AG10803 (cell line): ENCODE data around the gene ITPRIP.

Experiments used
- DNase-seq: peaks from one replicate; pipeline ENCODE4 v3.0.0; 2010; ENCODE audit warnings: low read depth
- H3K4me3 ChIP-seq: 2 replicates; pipeline ENCODE4 v1.5.1; 2011; ENCODE audit warnings: mild to moderate bottlenecking, low read length, control low read depth
- TF ChIP-seq, protein P1 (sequence below): conservative IDR thresholded peaks from 2 replicates; pipeline ENCODE4 v1.5.1; 2011; ENCODE audit warnings: mild to moderate bottlenecking, low read length, control low read depth, inconsistent platforms

ITPRIP gene

DNA sequence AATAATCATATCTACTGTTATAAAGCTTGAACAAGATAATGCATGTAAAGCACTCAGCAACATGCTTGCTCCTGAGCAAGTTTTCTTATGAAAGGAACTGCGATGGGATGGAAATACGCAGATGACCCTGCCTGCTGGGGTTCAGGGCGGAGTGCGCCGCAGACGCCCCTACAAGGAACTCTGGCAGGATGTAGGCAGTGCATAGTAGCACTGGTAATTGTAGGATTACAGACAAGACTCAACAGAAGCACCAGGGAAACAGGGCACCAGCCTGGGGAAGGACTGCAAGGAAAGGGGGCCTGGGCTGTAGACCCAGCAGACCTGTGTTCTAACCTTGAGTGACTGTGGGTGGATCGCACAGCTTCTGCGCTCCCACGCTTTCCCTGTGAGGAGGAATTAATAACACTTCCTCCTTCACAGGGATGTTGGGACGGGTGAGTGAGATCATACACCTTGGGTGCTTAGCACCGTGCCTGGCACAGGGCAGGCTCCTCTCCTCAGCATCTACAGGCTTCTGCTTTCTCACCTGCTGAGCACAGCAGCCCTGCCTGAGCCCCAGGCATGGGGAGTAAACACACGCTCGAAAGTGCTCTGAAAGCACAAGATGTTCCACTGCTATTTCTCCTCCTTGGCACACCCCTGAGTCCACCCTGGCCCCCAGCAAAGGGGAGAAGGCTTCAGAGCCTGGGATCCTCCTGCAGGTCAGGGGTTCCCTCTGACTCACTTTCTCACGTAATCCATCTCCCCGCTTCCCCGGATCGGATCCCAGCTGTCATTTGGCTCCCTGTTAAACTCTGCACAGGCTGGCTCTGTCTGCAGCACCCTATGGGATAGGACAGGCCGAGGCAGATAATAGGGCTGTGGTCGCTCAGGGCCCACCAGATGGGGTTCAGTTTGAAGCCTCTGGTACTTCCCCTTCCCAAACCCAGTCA is 19.2 kb downstream of the ITPRIP start:
- TF ChIP-seq, protein P1, sequence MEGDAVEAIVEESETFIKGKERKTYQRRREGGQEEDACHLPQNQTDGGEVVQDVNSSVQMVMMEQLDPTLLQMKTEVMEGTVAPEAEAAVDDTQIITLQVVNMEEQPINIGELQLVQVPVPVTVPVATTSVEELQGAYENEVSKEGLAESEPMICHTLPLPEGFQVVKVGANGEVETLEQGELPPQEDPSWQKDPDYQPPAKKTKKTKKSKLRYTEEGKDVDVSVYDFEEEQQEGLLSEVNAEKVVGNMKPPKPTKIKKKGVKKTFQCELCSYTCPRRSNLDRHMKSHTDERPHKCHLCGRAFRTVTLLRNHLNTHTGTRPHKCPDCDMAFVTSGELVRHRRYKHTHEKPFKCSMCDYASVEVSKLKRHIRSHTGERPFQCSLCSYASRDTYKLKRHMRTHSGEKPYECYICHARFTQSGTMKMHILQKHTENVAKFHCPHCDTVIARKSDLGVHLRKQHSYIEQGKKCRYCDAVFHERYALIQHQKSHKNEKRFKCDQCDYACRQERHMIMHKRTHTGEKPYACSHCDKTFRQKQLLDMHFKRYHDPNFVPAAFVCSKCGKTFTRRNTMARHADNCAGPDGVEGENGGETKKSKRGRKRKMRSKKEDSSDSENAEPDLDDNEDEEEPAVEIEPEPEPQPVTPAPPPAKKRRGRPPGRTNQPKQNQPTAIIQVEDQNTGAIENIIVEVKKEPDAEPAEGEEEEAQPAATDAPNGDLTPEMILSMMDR = no peak

DNA sequence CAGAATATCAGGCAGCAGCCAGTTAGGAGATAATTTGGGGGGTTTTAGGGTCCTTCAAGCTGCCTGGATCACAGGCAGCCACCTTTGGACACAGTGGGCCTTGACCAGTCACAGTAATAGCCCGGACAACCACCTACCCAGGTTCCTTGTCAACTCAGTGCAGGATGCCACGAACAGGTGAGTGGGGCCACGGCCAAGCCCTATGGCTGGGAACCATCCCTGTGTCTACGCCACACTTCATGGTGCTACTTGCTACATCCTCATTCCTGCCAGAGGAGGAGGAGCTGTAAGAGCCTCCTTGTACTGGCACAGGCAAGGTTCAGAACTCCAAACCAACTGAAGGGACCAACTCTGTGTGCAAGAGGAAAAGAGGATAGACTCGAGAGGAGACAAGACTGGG is 19.9 kb downstream of the ITPRIP start:
- DNase-seq = no peak
- TF ChIP-seq, protein P1 = no peak
- no peak overlapping the region for H3K4me3 ChIP-seq

More for the DNA sequence above, 19.2 kb downstream of the ITPRIP start:
- no peak overlapping the region for H3K4me3 ChIP-seq
- DNase-seq = no peak

DNA sequence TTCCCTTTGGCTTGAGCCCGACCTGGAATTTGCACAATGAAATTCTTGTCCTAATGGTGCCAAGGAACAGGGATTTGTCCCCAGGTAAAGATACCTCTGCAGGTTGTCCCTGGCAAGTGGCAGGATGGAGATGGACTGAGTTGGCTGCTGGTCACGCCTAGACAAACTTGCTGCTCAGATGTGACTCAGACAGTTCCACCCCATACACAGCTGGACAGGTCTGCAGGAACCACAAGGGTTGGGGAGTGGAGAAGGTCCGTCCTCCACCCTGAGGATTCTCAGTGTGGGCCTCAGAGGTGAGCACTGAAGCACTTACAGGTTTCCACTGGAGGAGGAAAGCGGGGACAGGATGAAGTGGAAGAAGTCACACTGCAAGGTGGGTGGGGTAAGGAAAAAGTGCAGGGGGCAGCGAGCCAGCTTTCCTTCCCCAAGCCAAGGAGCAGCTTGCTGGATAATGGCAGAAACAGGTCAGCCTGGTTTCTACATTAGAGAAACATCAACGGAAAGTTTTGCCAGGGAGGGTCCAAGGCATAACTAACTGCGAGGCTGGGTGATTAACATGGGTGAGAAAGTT is 20.5 kb downstream of the ITPRIP start:
- no peak for DNase-seq
- TF ChIP-seq, protein P1 = no peak

DNA sequence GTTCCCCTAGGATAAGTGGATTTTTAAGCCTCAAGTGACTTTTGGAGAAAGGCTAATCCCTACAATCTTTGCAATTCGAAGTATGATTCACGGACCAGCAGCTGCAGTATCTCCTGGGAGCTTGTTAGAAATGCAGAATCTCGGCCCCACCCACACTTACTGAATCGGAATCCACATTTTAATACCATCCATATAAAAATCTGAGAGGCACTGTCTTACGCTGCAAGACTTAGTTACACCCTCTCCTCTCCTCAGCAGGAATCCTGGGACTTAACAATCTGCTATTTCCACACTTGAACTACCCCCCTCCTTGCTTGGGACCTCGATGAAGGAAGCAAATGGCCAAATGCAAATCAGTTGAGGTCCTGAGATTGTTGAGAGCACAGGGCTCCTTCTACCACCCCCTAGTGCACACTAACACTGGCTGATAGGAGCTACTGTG is 21.0 kb downstream of the ITPRIP start:
- DNase-seq = peak; percentile 86
- TF ChIP-seq, protein P1 = 0 out of 2 replicates have a peak, but pooled peaks have one; percentile 8
- H3K4me3 ChIP-seq = no peak overlapping the region

More for the DNA sequence above, 20.5 kb downstream of the ITPRIP start:
- no peak overlapping the region for H3K4me3 ChIP-seq

DNA sequence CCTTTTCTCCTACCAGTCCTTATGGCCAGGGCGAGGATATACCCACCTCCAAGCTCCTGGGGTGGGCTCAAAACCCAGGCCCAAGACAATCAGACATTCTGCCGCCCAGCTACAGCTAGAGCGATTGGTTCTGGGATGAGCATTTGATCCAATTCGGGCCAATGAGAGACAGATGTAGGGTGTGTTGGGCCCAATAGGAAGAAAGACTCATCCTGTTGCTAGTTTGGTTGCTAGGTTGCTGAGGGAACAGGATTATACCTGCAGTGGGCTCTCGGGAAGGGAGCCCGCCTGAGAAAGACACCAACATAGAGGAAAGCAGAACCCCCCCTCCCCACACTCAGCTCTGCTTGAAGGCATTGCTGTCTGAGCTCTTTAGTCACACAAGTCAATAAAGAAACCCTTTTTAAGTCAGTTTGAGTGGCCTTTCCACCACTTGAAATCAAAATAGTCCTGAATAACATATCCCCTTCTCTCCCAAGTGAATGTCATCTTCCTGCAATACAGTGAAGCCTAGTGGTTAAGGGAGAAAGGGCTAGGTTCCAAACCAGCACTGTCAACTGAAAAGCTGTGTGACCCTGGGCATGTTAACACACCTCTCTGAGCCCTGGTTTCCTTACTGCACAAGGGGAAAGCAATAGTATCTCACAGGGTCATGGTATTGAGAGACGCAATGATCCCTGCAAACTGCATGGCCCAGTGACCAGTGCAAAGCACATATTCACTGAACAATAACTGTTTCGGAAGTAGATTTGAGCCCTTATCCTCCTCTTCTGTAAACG is 21.8 kb downstream of the ITPRIP start:
- no peak for DNase-seq
- no peak overlapping the region for H3K4me3 ChIP-seq
- TF ChIP-seq, protein P1 = no peak

DNA sequence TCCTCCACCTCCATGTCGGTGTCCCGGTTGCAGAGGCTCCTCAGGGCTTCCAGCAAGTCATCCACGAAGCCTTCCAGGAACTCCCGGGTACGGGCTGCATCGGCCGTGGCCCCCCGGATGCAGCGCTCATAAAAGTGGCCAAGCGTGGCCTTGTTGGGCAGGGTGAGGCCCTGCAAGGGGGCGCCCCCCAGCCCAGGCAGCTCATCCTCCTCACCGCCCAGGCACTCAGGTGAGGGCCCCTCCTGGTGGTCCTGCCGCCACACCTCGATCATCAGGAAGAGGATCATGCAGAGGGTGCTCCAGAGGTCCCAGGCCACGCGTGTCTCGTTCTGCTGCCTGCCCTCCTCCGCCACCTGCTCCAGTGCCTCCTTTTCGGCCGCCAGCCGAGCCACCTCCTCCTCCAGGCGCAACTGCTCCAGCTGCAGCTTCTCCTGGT is 22.8 kb downstream of the ITPRIP start:
- TF ChIP-seq, protein P1 = no peak
- DNase-seq = no peak
- no peak overlapping the region for H3K4me3 ChIP-seq
